Peyer's patch (tissue), 4 donors: ENCODE data around the gene CELF2. TPM values are rescaled to one million over a fixed set of nuclear protein-coding genes. Genes with fewer than 3 reads are reported as not detected.

Source experiments
- DNase-seq, 3 donors: peaks; one replicate each; pipeline ENCODE4 v3.0.0-alpha.2; 2017 to 2019
- H3K27ac ChIP-seq, 4 donors: fragments of 200-600 bp; sonication (generic); one replicate each; pipeline ENCODE4 v1.5.1; 2016 to 2019
- H3K27me3 ChIP-seq, 2 donors: fragments of 200-600 bp; sonication (generic); one replicate each; pipeline ENCODE4 v1.5.1; 2019
- H3K36me3 ChIP-seq, 3 donors: fragments of 200-600 bp; sonication (generic); one replicate each; pipeline ENCODE4 v1.5.1; 2016 to 2019
- H3K4me1 ChIP-seq, 4 donors: fragments of 200-600 bp; sonication (generic); one replicate each; pipeline ENCODE4 v1.5.1; 2016 to 2019
- H3K4me3 ChIP-seq, 4 donors: fragments of 200-600 bp; sonication (generic); 1 replicate in 3 of 4; 2 replicates in 1 of 4; pipeline ENCODE4 v1.5.1; 2016 to 2019; ENCODE audit warnings: mild to moderate bottlenecking in 1 of 4
- H3K9me3 ChIP-seq, 4 donors: fragments of 200-600 bp; sonication (generic); one replicate each; pipeline ENCODE4 v1.5.1; 2016 to 2019; ENCODE audit warnings: mild to moderate bottlenecking in 1 of 4
- POLR2A ChIP-seq, 2 donors: fragments of 450-650 bp; IDR thresholded peaks; one replicate each; pipeline ENCODE4 v1.5.1; 2017; ENCODE audit warnings: antibody characterized with exemption in 2 of 2, mild to moderate bottlenecking in 2 of 2, moderate library complexity in 2 of 2
- total RNA-seq, 4 donors: library from RNA; depleted of rRNA; stranded (reverse); fragments of >200 nt; gene quantifications; one replicate each; pipeline ENCODE4 v1.1.0, GENCODE V29; 2016
- TF ChIP-seq, protein P1 (sequence below), 6 experiments: fragments of 450-650 bp in 4 of 6; fragments of 200-600 bp in 2 of 6; sonication (generic) in 1 of 6; IDR thresholded peaks; one replicate each; pipeline ENCODE4 v1.5.1; 2017 to 2019; ENCODE audit warnings: antibody characterized with exemption in 6 of 6, mild to moderate bottlenecking in 3 of 6, moderate library complexity in 1 of 6

The CELF2 gene
- total RNA-seq, 4 donors from 2014 or later, result 20.5 to 110 (median 40.7) TPM

DNA sequence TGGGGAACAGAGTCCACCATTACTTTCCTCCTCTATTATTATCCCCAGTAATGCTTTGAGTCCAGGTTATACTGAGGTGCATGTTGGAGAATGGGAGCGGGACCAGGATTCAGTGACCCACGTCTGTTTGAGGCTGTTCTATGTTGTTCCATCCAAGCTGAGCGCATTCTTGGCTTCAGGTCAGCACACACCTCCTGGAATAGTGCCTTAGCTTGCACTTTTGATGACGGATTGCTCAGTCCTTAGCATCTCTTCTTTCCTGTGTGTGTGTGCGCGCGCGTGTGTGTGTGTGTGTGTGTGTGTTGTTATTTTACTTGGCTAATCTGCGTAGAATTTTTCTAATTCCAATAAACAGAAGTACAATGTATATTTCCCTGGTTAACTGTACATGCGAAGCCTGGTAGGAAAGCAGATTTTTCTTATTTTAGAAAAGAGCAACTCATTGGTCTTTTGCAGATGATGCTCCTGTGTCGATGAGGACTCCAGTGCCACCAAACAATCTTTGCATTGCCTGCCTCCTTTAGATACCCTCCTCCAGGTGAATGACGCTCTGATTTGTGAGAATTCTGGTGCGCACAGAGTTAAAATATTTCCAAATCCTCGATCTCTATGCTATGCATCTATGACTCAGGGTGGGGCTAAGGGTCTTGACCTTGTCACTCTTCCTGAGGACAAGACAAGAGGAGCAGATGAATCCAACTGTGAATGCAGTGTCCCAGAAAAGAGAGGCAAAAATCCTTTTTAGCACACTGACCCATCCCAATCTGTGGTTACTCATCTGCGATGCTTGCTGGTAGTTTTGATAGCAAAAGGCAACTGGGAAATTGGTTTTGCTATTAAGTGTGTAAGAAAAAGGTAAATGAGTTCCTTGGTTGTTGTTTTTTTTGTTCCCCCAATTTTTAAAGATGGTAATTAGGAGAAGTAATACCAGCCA lies 13.3 kb upstream of the CELF2 start:
- H3K4me3 ChIP-seq, result no peak overlapping the region
- DNase-seq, result no peak

DNA sequence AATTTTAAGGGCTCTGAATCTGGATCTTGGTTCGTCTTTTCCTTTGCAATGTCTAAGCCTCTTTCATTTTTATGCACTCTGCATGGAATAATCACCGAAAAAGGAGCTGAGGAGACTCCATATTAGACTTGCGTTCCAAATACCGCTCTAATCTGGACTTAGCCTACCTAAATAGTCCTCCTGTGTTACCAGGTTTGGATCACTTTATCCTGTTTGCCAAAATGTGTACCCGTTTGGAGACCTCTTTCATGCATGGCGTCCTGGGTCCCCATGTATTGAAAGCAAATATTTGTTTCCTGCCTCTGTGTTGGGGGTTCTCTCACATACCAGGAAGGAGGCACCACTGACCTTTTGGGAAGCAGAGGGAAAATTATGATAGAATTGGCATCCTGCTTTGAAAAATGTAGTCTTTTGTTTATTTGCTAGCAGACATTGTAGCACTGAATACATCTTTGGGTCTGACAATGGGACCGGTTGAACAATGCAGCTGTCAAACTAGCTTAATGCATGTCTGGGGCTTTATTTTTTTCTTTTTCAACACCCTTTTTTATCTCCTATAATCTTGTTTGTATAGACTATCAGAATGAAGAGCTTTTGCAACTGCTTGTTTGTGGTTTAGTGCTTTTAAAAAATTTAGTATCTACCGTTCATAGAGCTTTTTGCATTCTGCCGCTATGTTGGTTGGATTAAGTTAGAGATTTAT lies 11.8 kb upstream of the CELF2 start:
- H3K36me3 ChIP-seq, result no peaks in the 10 kb centered on the region
- no peak overlapping the region for H3K27ac ChIP-seq
- H3K4me3 ChIP-seq, result no peak overlapping the region
- DNase-seq, result no peak
- TF ChIP-seq, protein P1, sequence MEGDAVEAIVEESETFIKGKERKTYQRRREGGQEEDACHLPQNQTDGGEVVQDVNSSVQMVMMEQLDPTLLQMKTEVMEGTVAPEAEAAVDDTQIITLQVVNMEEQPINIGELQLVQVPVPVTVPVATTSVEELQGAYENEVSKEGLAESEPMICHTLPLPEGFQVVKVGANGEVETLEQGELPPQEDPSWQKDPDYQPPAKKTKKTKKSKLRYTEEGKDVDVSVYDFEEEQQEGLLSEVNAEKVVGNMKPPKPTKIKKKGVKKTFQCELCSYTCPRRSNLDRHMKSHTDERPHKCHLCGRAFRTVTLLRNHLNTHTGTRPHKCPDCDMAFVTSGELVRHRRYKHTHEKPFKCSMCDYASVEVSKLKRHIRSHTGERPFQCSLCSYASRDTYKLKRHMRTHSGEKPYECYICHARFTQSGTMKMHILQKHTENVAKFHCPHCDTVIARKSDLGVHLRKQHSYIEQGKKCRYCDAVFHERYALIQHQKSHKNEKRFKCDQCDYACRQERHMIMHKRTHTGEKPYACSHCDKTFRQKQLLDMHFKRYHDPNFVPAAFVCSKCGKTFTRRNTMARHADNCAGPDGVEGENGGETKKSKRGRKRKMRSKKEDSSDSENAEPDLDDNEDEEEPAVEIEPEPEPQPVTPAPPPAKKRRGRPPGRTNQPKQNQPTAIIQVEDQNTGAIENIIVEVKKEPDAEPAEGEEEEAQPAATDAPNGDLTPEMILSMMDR (IDR thresholded peaks at IDR 0.05), result no peak
- no peak for TF ChIP-seq POLR2A (IDR thresholded peaks at IDR 0.05)
- no peaks in the 10 kb centered on the region for H3K27me3 ChIP-seq
- no peaks in the 10 kb centered on the region for H3K9me3 ChIP-seq
- H3K4me1 ChIP-seq, result no peaks in the 10 kb centered on the region

More for the DNA sequence above, 13.3 kb upstream of the CELF2 start:
- no peaks in the 10 kb centered on the region for H3K9me3 ChIP-seq
- H3K27ac ChIP-seq, result no peak overlapping the region
- no peaks in the 10 kb centered on the region for H3K27me3 ChIP-seq
- no peaks in the 10 kb centered on the region for H3K4me1 ChIP-seq
- no peaks in the 10 kb centered on the region for H3K36me3 ChIP-seq
- TF ChIP-seq, protein P1 (IDR thresholded peaks at IDR 0.05), result no peak
- no peak for TF ChIP-seq POLR2A (IDR thresholded peaks at IDR 0.05)

DNA sequence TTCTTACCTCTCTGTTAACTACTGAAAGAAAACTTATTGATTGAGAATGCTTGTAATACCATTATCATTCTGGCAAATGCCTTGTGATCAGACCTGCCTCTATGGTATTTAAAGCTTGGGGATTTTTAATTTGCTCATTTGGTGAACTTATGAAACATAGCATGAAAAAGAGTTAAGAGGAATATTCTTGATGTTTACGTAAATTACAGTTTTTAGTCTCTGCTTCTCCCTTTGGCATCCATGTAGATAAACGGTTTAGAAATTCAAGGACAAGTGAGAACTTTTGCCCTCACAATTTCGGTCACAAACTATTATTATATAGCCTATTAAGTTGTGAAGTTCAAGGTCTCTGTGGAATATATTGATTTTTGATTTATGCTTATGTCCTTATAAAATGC lies 11.2 kb upstream of the CELF2 start:
- no peak for DNase-seq
- Histone ChIP-seq H3K4me3 (no peak overlapping the region), H3K27ac (no peak overlapping the region), H3K4me1 (no peaks in the 10 kb centered on the region), H3K9me3 (no peaks in the 10 kb centered on the region), H3K36me3 (no peaks in the 10 kb centered on the region), H3K27me3 (no peaks in the 10 kb centered on the region)
- TF ChIP-seq, protein P1 (IDR thresholded peaks at IDR 0.05), result no peak
- no peak for TF ChIP-seq POLR2A (IDR thresholded peaks at IDR 0.05)

DNA sequence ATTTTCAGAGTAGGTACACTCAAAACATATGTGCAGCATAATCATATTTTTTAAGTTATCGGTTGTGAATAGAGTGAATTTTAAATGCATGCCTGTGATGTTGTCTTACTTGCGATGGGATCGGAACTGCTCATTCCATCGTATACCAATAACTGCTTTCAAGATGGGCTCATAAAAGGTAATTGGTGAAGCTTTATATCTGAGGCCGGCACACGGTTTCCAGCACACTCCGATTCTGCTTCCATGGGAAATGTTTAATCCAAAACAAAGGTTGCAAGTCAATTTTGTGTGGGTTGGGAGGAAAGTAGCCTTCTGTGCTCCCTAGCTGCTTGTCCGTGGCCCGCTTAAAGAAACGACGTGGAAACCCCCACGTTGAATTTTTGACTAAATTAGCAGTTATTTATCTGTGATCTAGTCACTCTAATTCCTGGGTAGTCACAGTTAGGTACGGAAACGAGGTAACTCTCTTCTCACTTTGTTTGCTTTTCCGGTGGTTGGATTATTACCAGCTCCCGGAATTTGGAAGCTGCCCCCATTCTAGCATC lies 10.1 kb upstream of the CELF2 start:
- Histone ChIP-seq H3K36me3 (no peaks in the 10 kb centered on the region), H3K27ac (no peak overlapping the region), H3K27me3 (no peaks in the 10 kb centered on the region), H3K4me1 (no peaks in the 10 kb centered on the region), H3K4me3 (no peak overlapping the region), H3K9me3 (no peaks in the 10 kb centered on the region)
- no peak for TF ChIP-seq POLR2A (IDR thresholded peaks at IDR 0.05)
- TF ChIP-seq, protein P1 (IDR thresholded peaks at IDR 0.05), result no peak
- DNase-seq, result no peak

- TF ChIP-seq POLR2A (IDR thresholded peaks at IDR 0.05), result no peak
- TF ChIP-seq, protein P1 (IDR thresholded peaks at IDR 0.05), result no peak
- DNase-seq, result no peak
- Histone ChIP-seq H3K36me3 (no peaks in the 10 kb centered on the region), H3K9me3 (no peaks in the 10 kb centered on the region), H3K4me3 (no peak overlapping the region), H3K27me3 (no peaks in the 10 kb centered on the region), H3K27ac (no peak overlapping the region), H3K4me1 (no peaks in the 10 kb centered on the region)
Measured at GRCh38 chr10:11009471-11010308, 8.0 kb upstream of the CELF2 start.
